Mesendoderm (in vitro differentiated cells): Measurements from ENCODE around the gene TYW1.
"Not testable (repeated sequence)": the region's sequence is repeated elsewhere in the genome, so short reads cannot be mapped to it uniquely, and the experiment has no call there.

Source experiments
- DNase-seq: peaks from one replicate; pipeline ENCODE4 v3.0.0; 2013
- H2AK5ac ChIP-seq: 2 replicates; pipeline ENCODE4 v1.6.1; 2013; ENCODE audit warnings: low read length, inconsistent platforms
- H2BK120ac ChIP-seq: 2 replicates; pipeline ENCODE4 v1.6.1; 2013; ENCODE audit warnings: low read depth, mild to moderate bottlenecking, low read length, moderate library complexity, mixed read lengths
- H2BK15ac ChIP-seq: replicated peaks from 2 replicates; pipeline ENCODE4 v1.6.1; 2013; ENCODE audit warnings: low read depth, mild to moderate bottlenecking, moderate library complexity
- H2BK5ac ChIP-seq: 2 replicates; pipeline ENCODE4 v1.6.1; 2013; ENCODE audit warnings: low read length, inconsistent platforms
- H3K18ac ChIP-seq: 2 replicates; pipeline ENCODE4 v1.6.1; 2013; ENCODE audit warnings: mild to moderate bottlenecking, low read length, mixed read lengths
- H3K23ac ChIP-seq: one replicate; pipeline ENCODE4 v1.6.1; 2013; ENCODE audit warnings: low read length
- H3K27ac ChIP-seq: 2 replicates; pipeline ENCODE4 v1.5.1; 2013; ENCODE audit warnings: low read depth, mild to moderate bottlenecking, inconsistent platforms, low read length, moderate library complexity
- H3K27me3 ChIP-seq: 2 replicates; pipeline ENCODE4 v1.6.1; 2013; ENCODE audit warnings: low read length, control low read depth, mild to moderate bottlenecking, inconsistent platforms; ENCODE audit not compliant: insufficient read depth, poor library complexity
- H3K36me3 ChIP-seq: 2 replicates; pipeline ENCODE4 v1.6.1; 2013; ENCODE audit warnings: low read length, inconsistent platforms; ENCODE audit not compliant: control insufficient read depth, insufficient read depth
- H3K4ac ChIP-seq: one replicate; pipeline ENCODE4 v1.6.1; 2013; ENCODE audit warnings: low read depth, mild to moderate bottlenecking, low read length, moderate library complexity
- H3K4me1 ChIP-seq: 2 replicates; pipeline ENCODE4 v1.6.1; 2013; ENCODE audit warnings: low read depth, low read length, inconsistent platforms; ENCODE audit not compliant: control insufficient read depth
- H3K4me2 ChIP-seq: 2 replicates; pipeline ENCODE4 v1.6.1; 2013; ENCODE audit warnings: low read length
- H3K4me3 ChIP-seq: 2 replicates; pipeline ENCODE4 v1.5.1; 2013; ENCODE audit warnings: mild to moderate bottlenecking, low read length
- H3K56ac ChIP-seq: one replicate; pipeline ENCODE4 v1.6.1; 2013; ENCODE audit warnings: low read length
- H3K79me1 ChIP-seq: 2 replicates; pipeline ENCODE4 v1.6.1; 2013; ENCODE audit warnings: low read length, inconsistent platforms
- H3K79me2 ChIP-seq: 2 replicates; pipeline ENCODE4 v1.6.1; 2013; ENCODE audit warnings: mild to moderate bottlenecking, low read length; ENCODE audit not compliant: control insufficient read depth, insufficient read depth
- H3K9ac ChIP-seq: 2 replicates; pipeline ENCODE4 v1.6.1; 2013; ENCODE audit warnings: low read length, inconsistent platforms
- H4K5ac ChIP-seq: one replicate; pipeline ENCODE4 v1.6.1; 2013; ENCODE audit warnings: low read length
- H4K8ac ChIP-seq: one replicate; pipeline ENCODE4 v1.6.1; 2013; ENCODE audit warnings: low read depth, mild to moderate bottlenecking, control low read depth, low read length, moderate library complexity
- WGBS: extraction: QIAGEN DNeasy Blood & Tissue Kit; methylation state at CpG from one replicate; pipeline ENCODE4 v1.1.7; 2013; ENCODE audit warnings: low lambda C conversion rate, missing lambda C conversion rate; ENCODE audit not compliant: insufficient coverage; ENCODE audit errors: extremely low coverage; 5-methylcytosine and 5-hydroxymethylcytosine counted together

Gene TYW1

GRCh38 chr7:67143091-67143786, 146.6 kb downstream of the TYW1 start:
- not testable (repeated sequence) for DNase-seq, H3K36me3 ChIP-seq, H4K8ac ChIP-seq, H3K56ac ChIP-seq, H3K27ac ChIP-seq, H3K18ac ChIP-seq, H3K23ac ChIP-seq, H3K4me3 ChIP-seq, H2BK15ac ChIP-seq, H3K4me2 ChIP-seq, H3K79me1 ChIP-seq, H2BK120ac ChIP-seq, H3K4ac ChIP-seq, H2BK5ac ChIP-seq, H3K9ac ChIP-seq, H3K79me2 ChIP-seq, H2AK5ac ChIP-seq, H3K27me3 ChIP-seq, H4K5ac ChIP-seq, H3K4me1 ChIP-seq
- WGBS = no CpG with 5 or more reads among the region's 9 CpGs

- not testable (repeated sequence) for H3K79me1 ChIP-seq, H3K4me2 ChIP-seq, H3K4me3 ChIP-seq, H2AK5ac ChIP-seq, DNase-seq, H3K4me1 ChIP-seq, H3K18ac ChIP-seq, H3K27ac ChIP-seq, H3K79me2 ChIP-seq, H4K5ac ChIP-seq, H2BK15ac ChIP-seq, H4K8ac ChIP-seq, H3K56ac ChIP-seq, H2BK120ac ChIP-seq, H3K27me3 ChIP-seq, H3K4ac ChIP-seq, H3K9ac ChIP-seq, H2BK5ac ChIP-seq, H3K23ac ChIP-seq, H3K36me3 ChIP-seq
- WGBS = no CpG with 5 or more reads among the region's 3 CpGs
These were observed 149.1 kb downstream of the TYW1 start for GRCh38 chr7:67145581-67146193.

DNA sequence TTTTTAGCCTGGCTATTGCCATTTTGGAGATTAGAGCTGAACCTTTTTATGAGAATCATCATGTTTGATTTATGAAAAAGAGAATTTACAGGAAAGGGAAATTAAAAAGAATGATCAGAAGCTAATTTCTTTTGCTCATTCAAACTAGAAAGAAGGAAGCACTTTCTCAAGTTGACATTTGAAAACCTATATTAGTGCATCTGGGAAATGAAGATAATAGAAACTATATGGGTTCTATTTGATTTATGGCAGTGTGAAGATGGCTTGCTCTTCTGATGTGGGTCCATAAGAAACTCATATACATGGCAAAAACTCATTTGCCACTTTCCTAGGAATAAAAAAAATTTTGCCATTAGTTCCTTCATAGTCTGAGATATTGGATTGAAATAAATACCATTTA, 152.5 kb downstream of the TYW1 start:
- H3K79me1 ChIP-seq, H3K4ac ChIP-seq: not testable (repeated sequence)

DNA sequence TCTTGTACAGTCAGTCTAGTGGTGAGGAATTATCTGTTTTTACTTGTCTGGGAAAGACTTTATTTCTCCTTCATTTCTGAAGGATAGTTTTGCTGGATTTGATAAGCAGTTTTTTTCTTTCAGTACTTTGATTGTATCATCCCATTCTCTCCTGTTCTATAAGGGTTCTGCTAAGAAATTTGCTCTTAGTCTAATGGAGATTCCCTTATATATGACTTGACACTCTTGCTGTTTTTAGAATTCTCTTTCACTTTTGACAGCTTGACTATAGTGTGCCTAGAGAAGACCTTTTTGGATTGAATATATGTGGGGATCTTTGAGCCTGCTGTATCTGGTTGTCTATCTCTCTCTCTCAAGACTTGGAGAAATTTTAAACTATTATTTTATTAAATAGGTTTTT, 157.7 kb downstream of the TYW1 start:
- H3K79me2 ChIP-seq, H4K8ac ChIP-seq, H3K4me3 ChIP-seq, H2BK120ac ChIP-seq, H2AK5ac ChIP-seq, DNase-seq, H3K4me2 ChIP-seq, H3K79me1 ChIP-seq, H2BK15ac ChIP-seq, H3K36me3 ChIP-seq, H3K56ac ChIP-seq, H3K27ac ChIP-seq, H3K4me1 ChIP-seq, H4K5ac ChIP-seq, H2BK5ac ChIP-seq, H3K18ac ChIP-seq, H3K23ac ChIP-seq, H3K9ac ChIP-seq, H3K4ac ChIP-seq, H3K27me3 ChIP-seq: not testable (repeated sequence)

More for the DNA sequence above, 152.5 kb downstream of the TYW1 start:
- H3K27ac ChIP-seq, H4K8ac ChIP-seq, H3K4me3 ChIP-seq, H3K36me3 ChIP-seq, H3K27me3 ChIP-seq, H2AK5ac ChIP-seq, H3K9ac ChIP-seq, H3K23ac ChIP-seq, DNase-seq, H2BK5ac ChIP-seq, H2BK15ac ChIP-seq, H2BK120ac ChIP-seq, H3K4me2 ChIP-seq, H3K79me2 ChIP-seq, H3K4me1 ChIP-seq, H4K5ac ChIP-seq, H3K18ac ChIP-seq, H3K56ac ChIP-seq: not testable (repeated sequence)

DNA sequence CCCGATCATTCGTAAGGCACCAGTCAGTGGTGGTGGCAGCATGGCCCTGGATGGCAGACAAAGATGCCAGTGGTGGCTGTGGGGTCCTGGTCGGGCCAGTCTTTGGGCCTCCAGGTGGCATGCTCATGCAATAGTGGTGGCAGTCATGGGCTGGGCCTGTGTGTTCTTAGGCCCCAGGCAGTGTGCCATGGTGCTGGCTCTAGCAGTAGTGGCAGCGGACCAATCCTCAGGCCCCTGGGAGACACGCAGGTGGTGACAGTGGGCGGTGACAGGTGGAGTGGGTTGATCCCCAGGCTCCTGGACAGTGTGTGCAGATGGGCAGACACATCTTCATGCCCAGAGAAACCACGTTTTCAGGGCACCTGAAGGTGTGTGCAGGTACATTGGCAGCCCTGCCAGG, 159.4 kb downstream of the TYW1 start:
- H3K23ac ChIP-seq, H3K18ac ChIP-seq, H4K8ac ChIP-seq, H2AK5ac ChIP-seq, H2BK120ac ChIP-seq, DNase-seq, H3K36me3 ChIP-seq, H3K27ac ChIP-seq, H3K4me1 ChIP-seq, H3K4ac ChIP-seq, H3K27me3 ChIP-seq, H3K4me2 ChIP-seq, H4K5ac ChIP-seq, H3K9ac ChIP-seq, H3K79me1 ChIP-seq, H3K79me2 ChIP-seq, H2BK5ac ChIP-seq, H3K56ac ChIP-seq, H3K4me3 ChIP-seq, H2BK15ac ChIP-seq: not testable (repeated sequence)
- no CpG with 5 or more reads among the region's 7 CpGs for WGBS

DNA sequence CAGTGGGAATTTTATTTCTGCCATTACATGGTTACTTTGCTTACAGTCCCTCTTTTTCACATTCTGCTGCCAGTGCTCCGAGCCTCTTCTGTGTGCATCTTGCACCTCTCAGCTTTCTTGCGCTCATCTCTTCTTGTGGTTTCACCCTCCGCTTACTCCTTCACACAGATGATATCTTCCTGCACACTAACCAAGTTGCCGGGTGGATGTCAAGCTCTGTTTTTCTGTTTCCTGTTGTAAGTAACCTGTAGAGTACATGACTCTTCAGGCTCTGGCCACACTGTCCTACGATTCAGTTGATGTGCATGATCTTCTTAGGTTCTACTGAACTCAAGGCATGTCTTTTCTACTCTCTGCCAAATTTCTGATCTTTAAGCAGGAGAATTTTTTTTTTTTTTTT, 166.7 kb downstream of the TYW1 start:
- H3K23ac ChIP-seq, H3K27ac ChIP-seq, H3K18ac ChIP-seq, H3K27me3 ChIP-seq, H3K36me3 ChIP-seq, H4K5ac ChIP-seq, H4K8ac ChIP-seq, H3K4ac ChIP-seq, H3K79me2 ChIP-seq, H3K4me2 ChIP-seq, H3K56ac ChIP-seq, H2BK120ac ChIP-seq, H3K4me1 ChIP-seq, H2AK5ac ChIP-seq, H3K4me3 ChIP-seq, H3K79me1 ChIP-seq, H2BK15ac ChIP-seq, H2BK5ac ChIP-seq, H3K9ac ChIP-seq, DNase-seq: not testable (repeated sequence)
- WGBS = no CpG with 5 or more reads among the region's 5 CpGs
